SU-DHL-6 (cell line): Measurements from ENCODE around the gene CALHM2.

Source experiments
- CTCF ChIP-seq: fragments of 200-600 bp; sonication (generic); IDR thresholded peaks from one replicate; pipeline ENCODE4 v1.5.1; 2017; ENCODE audit warnings: antibody characterized with exemption, mild to moderate bottlenecking, low read length, moderate library complexity; ENCODE audit not compliant: insufficient read depth, poor library complexity, severe bottlenecking
- EZH2phosphoT487 ChIP-seq: fragments of 200-600 bp; sonication (generic), shearing (Covaris generic); conservative IDR thresholded peaks from 2 replicates; pipeline ENCODE4 v1.6.1; 2018; ENCODE audit warnings: mild to moderate bottlenecking, antibody characterized with exemption, low read length, moderate library complexity, mixed read lengths

- TF ChIP-seq CTCF (no peak), EZH2phosphoT487 (no peak)
These were observed 20.3 kb downstream of the CALHM2 start for GRCh38 chr10:103431902-103432301.
